H7 (cell line): ENCODE results near the gene UBALD2. TPM values are rescaled to one million over a fixed set of nuclear protein-coding genes. Genes with fewer than 3 reads are reported as not detected.
"Not testable (repeated sequence)": the region's sequence is repeated elsewhere in the genome, so short reads cannot be mapped to it uniquely, and the experiment has no call there.

ENCODE experiments used
- DNase-seq: peaks from one replicate; pipeline ENCODE4 v3.0.0; 2012
- H3K27me3 ChIP-seq: 2 replicates; pipeline ENCODE4 v1.6.0; 2011; ENCODE audit warnings: mild to moderate bottlenecking, low read length; ENCODE audit not compliant: control insufficient read depth, insufficient read depth
- H3K36me3 ChIP-seq: replicated peaks from 2 replicates; pipeline ENCODE4 v1.5.1; 2011; ENCODE audit warnings: low read length; ENCODE audit not compliant: control insufficient read depth, insufficient read depth
- H3K4me3 ChIP-seq: 2 replicates; pipeline ENCODE4 v1.5.1; 2011; ENCODE audit warnings: low read depth, mild to moderate bottlenecking, control low read depth, low read length, moderate library complexity; ENCODE audit not compliant: insufficient read depth
- total RNA-seq: library from RNA; depleted of rRNA; stranded (reverse); fragments of >200 nt; shearing (Covaris generic); gene quantifications from 2 replicates; pipeline ENCODE4 v1.2.3, GENCODE V29; 2014

The UBALD2 gene
- total RNA-seq, 1 experiment from 2014 or later: 24.8 TPM

DNA sequence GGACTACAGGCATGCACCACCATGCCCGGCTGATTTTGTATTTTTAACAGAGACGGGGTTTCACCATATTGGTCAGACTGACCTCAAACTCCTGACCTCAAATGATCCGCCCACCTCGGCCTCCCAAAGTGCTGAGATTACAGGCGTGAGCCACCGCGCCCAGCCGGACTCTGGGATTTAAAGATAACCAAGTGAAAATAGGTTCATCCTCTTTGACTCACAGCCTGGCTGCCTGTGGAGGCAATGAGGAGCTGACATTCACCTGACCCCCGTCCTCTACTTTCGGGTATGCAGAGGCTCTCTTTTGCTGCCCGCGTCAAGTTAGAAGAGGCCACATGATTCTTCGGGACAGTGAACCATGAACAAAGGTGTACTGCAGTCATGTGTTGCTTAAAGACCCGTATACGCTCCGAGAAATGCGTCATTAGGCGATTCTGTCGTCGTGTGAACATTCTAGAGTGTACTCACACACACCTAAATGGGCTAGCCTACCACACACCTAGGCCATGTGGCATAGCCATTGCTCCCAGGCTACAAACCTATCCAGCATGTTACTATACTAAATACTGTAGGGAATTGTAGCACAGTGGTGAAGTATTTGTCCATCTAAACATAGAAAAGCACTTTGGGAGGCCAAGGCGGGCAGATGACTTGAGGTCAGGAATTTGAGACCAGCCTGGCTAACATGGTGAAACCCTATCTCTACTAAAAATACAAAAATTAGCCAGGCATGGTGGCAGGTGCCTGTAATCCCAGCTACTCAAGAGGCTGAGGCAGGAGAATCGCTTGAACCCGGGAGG lies 12.0 kb upstream of the UBALD2 start:
- not testable (repeated sequence) for DNase-seq

DNA sequence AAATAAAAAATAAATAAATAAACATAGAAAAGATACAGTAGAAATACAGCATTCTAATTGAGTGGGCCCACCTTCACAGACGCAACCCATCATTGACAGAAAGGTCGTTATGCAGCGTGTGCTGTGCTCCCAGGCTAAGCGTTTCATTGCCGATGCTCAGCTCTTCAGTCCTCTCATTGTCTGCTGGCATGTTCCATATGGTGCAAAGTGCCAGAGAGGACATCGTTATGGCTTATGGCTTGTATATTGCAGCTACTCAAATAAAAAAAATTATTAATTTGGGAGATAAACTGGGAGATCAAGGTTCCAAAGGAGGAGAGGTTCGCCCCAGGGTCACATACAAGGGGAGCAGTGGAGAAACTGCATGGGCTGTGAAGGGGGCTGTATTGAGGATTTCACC lies 11.3 kb upstream of the UBALD2 start:
- Histone ChIP-seq H3K4me3 (no peak overlapping the region), H3K36me3 (no peaks in the 10 kb centered on the region), H3K27me3 (no peaks in the 10 kb centered on the region)
- DNase-seq: no peak

More for the DNA sequence above, 12.0 kb upstream of the UBALD2 start:
- not testable (repeated sequence) for H3K27me3 ChIP-seq, H3K4me3 ChIP-seq, H3K36me3 ChIP-seq

DNA sequence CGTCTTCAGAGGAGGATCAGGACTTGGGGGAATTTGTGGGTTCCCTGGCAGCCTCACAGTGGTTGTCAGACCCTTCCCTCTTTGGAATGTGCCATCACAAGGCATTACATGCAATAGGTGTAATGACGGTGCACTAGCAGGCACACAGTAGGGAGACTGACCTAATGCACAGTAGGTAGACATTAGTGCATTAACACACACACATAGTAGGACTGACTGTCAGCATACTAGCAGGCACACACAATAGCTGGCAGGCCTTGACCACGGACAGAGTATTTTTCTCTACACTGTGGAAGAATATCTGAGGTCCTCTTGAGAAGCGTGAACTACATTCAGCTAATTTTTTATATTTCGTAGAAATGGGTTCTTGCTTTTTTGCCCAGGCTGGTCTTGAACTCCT lies 10.9 kb upstream of the UBALD2 start:
- no peak for DNase-seq
- no peaks in the 10 kb centered on the region for H3K27me3 ChIP-seq
- H3K4me3 ChIP-seq: no peak overlapping the region
- no peaks in the 10 kb centered on the region for H3K36me3 ChIP-seq

DNA sequence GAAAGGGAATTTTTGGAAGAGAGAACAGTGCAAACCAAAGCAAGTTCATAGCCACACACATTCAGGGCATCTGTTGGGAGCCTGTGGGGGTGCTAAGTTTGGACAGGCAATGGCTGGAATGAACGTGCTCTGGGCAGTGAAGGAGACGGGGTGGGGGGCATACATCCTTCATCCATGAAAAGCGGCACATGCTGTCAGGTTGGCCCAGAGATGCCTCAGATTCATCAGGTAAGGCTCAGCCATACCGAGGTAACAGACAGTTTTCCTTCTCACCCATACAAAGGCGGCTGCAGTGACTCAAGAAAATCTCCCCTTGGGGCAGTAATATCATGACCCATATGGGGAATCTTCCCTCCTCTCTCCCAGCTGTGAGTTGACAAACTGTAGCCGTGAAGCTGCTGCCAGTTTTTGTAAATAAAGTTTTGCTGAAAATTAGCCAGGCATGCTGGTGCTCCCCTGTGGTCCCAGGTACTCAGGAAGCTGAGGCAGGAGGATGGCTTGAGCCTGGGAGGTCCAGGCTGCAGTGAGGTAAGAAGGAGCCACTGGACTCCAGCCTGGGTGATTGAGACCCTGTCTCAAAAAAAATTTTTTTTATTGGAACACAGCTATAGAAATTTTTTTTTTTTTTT lies 9.2 kb upstream of the UBALD2 start:
- Histone ChIP-seq H3K27me3 (no peaks in the 10 kb centered on the region), H3K36me3 (no peaks in the 10 kb centered on the region), H3K4me3 (no peak overlapping the region)
- DNase-seq: no peak

DNA sequence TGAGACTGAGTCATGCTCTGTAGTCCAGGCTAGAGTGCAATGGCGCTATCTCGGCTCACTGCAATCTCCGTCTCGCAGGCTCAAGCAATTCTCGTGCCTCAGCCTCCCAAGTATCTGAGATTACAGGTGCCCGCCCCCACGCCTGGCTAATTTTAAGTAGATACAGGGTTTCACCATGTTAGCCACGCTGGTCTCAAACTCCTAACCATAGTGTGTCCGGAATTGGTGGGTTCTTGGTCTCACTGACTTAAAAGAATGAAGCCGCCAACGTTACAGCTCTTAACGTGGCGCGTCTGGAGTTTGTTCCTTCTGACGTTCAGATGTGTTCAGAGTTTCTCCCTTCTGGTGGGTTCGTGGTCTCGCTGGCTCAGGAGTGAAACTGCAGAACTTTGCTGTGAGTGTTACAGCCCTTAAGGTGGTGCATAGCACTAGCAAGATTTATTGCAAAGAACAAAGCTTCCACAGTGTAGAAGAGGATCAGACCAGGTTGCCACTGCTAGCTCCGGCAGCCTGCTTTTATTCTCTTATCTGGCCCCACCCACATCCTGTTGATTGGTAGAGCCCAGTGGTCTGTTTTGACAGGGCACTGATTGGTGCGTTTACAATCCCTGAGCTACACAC lies 8.6 kb upstream of the UBALD2 start:
- not testable (repeated sequence) for H3K4me3 ChIP-seq, DNase-seq, H3K27me3 ChIP-seq, H3K36me3 ChIP-seq

DNA sequence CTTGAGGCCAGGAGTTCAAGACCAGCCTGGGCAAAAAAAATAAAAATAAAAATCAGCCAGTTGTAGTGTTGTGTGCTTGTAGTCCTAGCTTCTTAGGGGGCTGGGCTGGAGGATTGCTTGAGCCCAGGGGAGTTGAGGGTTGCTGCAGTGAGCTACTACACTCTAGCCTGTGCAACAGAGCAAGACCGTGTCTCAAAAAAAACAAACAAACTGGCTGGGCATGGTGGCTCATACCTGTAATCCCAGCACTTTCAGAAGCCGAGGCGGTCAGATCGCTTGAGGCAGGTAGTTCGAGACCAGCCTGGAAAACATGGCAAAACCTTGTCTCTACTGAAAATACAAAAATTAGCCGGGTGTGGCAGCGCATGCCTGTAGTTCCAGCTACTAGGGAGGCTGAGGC lies 4.9 kb upstream of the UBALD2 start:
- no peaks in the 10 kb centered on the region for H3K27me3 ChIP-seq
- no peak overlapping the region for H3K4me3 ChIP-seq
- no peaks in the 10 kb centered on the region for H3K36me3 ChIP-seq
- no peak for DNase-seq

DNA sequence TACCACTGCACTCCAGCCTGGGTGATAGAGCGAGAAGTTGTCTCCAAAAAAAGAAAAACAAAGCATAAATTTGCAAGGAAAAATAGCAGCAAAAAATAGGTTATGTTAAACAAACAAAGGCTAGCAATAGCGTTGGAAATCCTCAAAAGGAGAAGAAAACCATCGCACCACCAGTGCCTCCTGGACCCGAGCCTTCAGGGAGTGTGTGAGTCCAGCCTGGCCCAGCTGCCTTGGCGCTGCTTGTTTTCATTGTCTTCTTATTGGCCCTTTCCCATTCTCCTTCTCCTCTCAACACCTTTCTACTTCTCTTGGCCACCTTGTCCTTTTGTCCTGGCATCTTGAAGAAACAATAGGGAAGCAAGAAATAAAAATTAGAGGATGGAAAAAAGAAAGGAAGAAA lies 4.5 kb upstream of the UBALD2 start:
- Histone ChIP-seq H3K36me3 (no peaks in the 10 kb centered on the region), H3K4me3 (no peak overlapping the region), H3K27me3 (no peaks in the 10 kb centered on the region)
- DNase-seq: peak; percentile 10

DNA sequence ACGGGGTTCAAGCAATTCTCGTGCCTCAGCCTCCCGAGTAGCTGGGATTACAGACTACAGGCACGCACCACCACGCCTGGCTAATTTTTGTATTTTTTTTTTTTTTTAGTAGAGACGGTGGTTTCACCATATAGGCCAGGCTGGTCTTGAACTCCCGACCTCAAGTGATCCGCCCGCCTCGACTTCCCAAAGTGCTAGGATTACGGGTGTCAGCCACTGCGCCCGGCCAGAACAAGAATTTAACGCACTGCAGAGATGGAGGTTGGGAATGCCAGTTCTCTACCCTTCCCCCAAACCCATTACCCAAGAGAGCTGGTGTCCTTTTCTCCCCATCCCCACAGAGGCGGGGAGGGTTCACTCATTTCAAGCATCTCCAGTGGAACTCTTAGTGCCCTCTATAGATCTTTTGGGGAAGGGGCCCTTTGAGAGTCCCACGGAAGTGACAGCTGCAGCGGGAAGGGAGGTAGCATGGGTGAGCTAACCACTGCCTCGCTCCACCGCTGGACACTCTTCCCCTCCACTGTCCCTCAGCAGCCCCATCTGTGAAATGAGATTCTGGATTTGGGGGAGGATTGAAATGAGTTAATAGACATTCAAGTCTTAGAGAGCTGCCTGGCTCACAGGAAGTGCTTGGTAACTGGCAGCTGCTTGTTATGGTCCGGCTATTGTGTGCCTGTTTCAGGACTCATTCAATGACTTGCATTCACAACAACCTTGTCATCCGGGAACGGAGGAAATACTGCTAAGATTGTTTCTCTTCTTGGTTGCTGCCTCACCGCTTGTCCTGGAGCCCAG lies 3.5 kb upstream of the UBALD2 start:
- no peak overlapping the region for H3K4me3 ChIP-seq
- no peaks in the 10 kb centered on the region for H3K27me3 ChIP-seq
- DNase-seq: peak; percentile 41

DNA sequence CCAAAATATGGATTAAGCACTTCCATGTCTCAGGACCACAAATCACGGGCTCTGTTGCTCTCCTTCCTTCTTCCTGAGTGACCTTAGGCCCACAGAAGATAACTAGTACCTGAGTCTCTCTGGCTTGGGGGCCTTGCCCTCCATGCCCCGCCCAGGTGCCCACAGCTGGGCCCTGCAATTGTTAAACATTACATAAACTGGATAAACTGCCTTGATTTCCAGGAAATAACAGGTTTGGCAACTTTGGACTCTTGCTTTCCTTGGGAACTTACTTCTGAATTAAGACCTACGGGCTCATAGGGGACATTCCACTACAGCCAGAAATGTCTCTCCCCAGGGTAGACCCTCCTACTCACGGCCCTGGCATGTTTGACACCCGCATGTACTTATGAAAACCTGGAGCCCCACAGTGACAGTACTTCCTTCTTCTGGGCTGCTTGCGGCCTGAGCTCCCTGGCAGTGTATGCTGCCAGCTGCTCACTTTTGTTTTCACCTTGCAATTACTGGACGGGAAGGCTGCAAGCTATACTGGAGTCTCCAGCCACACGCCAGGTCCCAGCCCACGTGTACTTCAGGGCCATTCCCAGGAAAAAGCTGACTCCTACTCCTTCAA lies 2.3 kb upstream of the UBALD2 start:
- peak; percentile 24 for DNase-seq
- Histone ChIP-seq H3K4me3 (no peak overlapping the region), H3K36me3 (no peaks in the 10 kb centered on the region; the same call in 1 of the 2 replicates), H3K27me3 (no peaks in the 10 kb centered on the region)

More for the DNA sequence above, 3.5 kb upstream of the UBALD2 start:
- H3K36me3 ChIP-seq: no peaks in the 10 kb centered on the region

DNA sequence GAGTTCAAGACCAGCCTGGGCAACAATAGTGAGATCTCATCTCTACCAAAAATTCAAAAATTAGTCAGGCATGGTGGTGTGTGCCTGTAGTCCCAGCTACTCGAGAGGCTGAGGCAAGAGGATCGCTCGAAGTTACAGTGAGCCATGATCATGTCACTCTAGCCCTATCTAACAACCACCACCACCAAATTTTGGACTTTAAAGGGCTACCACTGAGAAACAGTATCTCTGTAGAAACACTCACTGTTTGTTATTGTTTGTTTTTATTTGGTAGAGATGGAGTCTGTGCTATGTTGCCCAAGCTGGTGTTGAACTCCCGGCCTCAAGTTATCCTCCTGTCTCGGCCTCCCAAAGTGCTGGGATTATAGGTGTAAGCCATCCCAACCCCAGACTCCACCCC lies 1.3 kb upstream of the UBALD2 start:
- no peaks in the 10 kb centered on the region; the same call in 1 of the 2 replicates for H3K36me3 ChIP-seq
- no peak for DNase-seq
- H3K4me3 ChIP-seq: no peak overlapping the region
- no peaks in the 10 kb centered on the region for H3K27me3 ChIP-seq

DNA sequence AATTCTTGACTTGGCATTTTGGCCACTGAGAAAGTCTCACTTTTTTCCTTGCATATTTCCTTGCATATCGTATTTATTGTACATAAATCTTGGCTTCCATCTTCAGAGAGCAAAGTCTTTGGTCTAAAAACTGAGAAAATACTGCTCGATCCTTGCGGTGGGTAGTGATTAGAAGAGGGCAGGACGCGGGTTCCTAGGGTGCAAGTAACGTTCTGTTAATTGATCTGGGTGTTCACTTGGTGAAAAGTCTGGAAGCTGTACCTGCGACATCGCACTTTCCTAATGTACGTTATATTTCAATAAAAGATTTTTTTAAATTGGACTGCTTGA lies 758 bp upstream of the UBALD2 start:
- H3K4me3 ChIP-seq: no peak overlapping the region
- peak; percentile 40 for DNase-seq
- H3K36me3 ChIP-seq: no peaks in the 10 kb centered on the region; the same call in none of the 2 replicates
- no peaks in the 10 kb centered on the region for H3K27me3 ChIP-seq

DNA sequence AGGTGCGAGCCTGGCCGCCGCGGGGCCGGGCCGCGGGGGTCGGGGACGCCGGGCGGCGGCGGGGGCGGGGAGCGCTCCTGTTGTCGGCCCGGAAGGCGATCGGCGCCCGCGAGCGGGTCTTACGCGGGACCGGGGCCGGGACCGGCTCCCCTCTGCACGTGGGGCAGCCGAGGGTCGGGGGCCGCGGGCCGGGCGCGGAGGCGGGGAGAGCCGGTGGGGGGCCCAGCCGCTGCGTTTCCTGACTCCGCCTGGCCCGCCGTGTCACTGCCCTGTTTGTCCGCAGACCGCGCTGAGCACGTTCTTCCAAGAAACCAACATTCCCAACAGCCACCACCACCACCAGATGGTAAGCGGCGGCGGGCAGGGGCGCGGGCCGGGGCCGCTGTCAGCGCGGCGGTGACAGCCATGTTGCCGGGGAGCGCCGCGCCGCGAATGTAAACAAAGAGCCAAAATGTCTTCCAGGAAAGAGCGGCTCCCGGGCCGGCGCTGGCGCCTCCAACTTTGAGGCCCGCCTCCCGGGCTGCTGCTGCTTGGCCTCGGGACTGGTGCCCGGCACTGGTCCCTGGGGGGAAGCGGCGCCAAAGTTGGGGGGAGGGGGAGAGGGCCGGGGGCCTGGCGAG lies 586 bp downstream of the UBALD2 start:
- Histone ChIP-seq H3K27me3 (no peaks in the 10 kb centered on the region), H3K4me3 (peak overlapping the region; percentile 80), H3K36me3 (peaks cover under 1% of the 10 kb centered on the region)
- peak; percentile 86 for DNase-seq

DNA sequence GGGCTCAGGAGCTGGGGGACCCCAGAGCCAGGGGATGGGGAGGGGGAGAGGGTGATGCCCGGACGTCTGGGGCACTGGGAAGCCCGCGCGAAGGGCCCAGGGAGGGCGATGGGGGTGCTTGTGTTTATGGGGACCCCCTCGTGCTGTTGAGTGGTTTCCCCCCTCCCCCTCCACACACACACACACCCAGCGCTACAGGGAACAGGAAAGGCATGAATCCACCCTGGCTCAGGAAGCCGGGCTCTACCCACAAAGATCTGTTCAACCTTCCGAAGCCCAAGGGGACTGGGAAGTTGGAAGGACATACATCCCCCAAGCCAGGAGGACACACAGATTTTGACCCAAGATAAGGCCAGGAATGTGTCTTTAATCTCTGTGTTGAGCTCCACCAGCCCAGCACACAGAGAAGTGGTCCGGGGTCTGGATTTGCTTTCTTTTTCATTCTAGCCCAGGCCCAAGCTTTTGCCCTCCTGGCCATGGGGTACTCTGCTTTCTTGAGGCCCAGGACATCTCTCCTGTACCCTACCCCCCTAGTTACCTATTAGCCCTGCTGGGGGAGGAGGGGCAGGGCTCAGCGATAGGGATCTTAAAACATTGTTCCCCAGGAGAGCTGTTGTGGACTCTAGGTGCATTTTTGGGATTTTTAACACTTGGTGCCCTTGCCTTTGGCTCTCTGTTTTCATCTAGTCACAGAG lies 1.2 kb downstream of the UBALD2 start:
- Histone ChIP-seq H3K27me3 (no peaks in the 10 kb centered on the region), H3K4me3 (peak overlapping the region; percentile 80), H3K36me3 (peaks cover 1% of the 10 kb centered on the region)
- peak; percentile 52 for DNase-seq
